ENCODE measurements around the gene SH3TC1. TPM values are rescaled to one million over a fixed set of nuclear protein-coding genes. Genes with fewer than 3 reads are reported as not detected.
A peak's percentile ranks its signal among the peaks of the same experiment; 100 is the strongest.

The SH3TC1 gene
- total RNA-seq, 1 donor from 2014 or later: 1.2 TPM

DNA sequence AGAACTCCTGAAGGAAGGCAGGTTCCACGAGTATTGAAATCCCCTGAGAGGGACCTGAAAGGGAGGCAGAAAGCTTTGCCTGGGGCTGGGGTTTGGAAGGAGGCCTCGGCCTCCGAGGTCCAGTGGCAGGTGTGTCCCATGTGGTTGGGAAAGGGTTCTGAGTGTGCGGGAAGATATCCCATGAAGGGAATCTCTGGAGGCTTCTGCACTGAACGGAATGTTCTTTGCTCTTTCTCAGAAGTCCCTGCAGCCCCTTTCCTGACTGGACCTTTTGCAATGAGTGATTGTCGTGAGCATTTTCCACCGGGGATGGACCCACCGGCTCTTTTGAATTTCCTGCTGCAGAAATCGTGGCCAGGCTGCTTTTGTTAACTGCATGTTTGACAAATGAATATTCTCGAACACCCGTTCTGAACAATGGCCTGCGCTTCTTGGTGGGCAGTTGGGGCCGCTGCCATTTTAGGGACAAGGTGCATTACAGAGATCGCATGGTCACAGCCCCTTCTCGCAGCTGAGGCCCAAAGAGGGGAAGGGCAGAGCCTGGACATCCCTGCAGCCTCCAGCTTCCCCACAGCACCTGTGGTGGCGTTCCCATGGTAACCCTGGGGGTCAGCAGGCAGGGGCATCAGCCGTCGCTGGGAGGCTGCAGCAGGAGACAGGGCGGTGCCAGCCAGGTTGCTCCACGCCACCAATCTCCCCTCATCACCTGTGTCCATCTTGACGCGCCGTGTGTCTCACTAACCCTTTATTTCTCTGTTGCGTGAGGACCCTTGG is 52.2 kb downstream of the SH3TC1 start:
- no peak for FAIRE-seq
- H3K27me3 ChIP-seq (ENCODE audit: insufficient read depth, low read length): peaks cover 7% of the 10 kb centered on the region
- TF ChIP-seq EZH2 (IDR thresholded peaks at IDR 0.05; ENCODE audit: insufficient read depth, low read length): no peak
- no peak for TF ChIP-seq CTCF (IDR thresholded peaks at IDR 0.05; ENCODE audit: insufficient read depth, low read depth, low read length)
- peaks cover 42% of the 10 kb centered on the region for H3K27me3 Mint-ChIP-seq (ENCODE audit: low read depth, unreplicated experiment)
- H3K4me1 ChIP-seq (ENCODE audit: insufficient read depth, low read length): no peaks in the 10 kb centered on the region
- H3K9me3 ChIP-seq (ENCODE audit: insufficient read depth, low read depth, low read length): no peaks in the 10 kb centered on the region
- DNase-seq (ENCODE audit: low read depth): no peak
- H3K4me3 ChIP-seq (ENCODE audit: insufficient read depth, low read depth, low read length): no peak overlapping the region
- no peaks in the 10 kb centered on the region for H3K36me3 ChIP-seq (ENCODE audit: insufficient read depth, low read length)
- no peaks in the 10 kb centered on the region for H4K20me1 ChIP-seq (ENCODE audit: insufficient read depth, low read length)
- H3K27ac ChIP-seq (ENCODE audit: low read depth, low read length): no peak overlapping the region
- no peak overlapping the region for H3K9ac ChIP-seq (ENCODE audit: low read length)
- no peak overlapping the region for H3K27ac Mint-ChIP-seq (ENCODE audit: unreplicated experiment)
- no peaks in the 10 kb centered on the region for H3K79me2 ChIP-seq (ENCODE audit: insufficient read depth, low read length)
- H3K36me3 Mint-ChIP-seq (ENCODE audit: low read depth, unreplicated experiment): no peaks in the 10 kb centered on the region
- no peaks in the 10 kb centered on the region for H3K9me3 Mint-ChIP-seq (ENCODE audit: unreplicated experiment)
- H2AFZ ChIP-seq (ENCODE audit: low read depth, low read length): no peak overlapping the region
- peaks cover 4% of the 10 kb centered on the region for H3K4me1 Mint-ChIP-seq (ENCODE audit: low read depth, unreplicated experiment)
- H3K4me2 ChIP-seq (ENCODE audit: low read length): no peak overlapping the region
- H3K4me3 Mint-ChIP-seq (ENCODE audit: unreplicated experiment): no peak overlapping the region

DNA sequence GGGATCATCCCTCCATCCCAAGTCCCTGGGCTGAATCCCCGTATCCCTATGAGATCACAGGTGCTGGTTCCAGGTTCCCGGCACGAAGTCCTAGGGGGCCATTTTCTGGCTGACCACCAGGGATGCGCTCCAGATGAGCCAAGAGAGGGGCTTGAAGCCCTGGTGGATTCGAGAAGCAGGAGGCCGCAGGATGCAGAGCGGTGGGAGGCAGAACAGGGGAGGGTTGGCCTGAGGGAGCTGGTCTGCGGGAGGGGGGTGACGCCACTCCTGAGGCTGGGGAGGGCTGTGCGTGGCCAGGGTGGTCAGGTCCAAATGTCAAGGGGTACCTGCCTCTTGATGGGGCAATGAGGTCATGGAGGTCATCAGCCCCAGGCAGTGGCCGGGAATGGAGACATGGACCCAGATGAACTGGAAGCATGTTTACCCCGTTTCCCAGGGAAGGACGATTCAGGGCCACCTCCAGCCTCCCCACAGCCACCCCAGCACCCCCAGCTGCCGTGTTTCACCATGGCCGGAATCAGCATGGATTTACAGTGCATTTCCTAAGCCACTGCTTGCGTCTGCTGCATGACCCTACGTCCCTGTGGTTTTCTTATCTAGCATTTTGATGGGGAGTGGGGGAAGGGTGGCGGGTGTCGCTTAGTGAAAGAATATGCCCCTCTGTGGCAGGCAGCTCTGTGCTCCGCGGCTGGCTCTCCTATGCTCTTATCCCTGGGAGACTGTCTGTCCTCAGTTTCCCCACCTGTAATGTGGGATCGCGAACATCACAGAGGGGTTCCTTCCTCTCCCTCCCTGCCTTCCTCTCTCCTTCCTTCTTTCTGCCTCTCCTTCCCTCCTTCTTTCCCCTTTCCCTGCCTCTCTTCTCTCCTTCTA is 53.4 kb downstream of the SH3TC1 start:
- Histone ChIP-seq H3K9ac (ENCODE audit: low read length) (no peak overlapping the region), H4K20me1 (ENCODE audit: insufficient read depth, low read length) (no peaks in the 10 kb centered on the region), H3K36me3 (ENCODE audit: insufficient read depth, low read length) (no peaks in the 10 kb centered on the region), H3K4me3 (ENCODE audit: insufficient read depth, low read depth, low read length) (no peak overlapping the region), H3K27ac (ENCODE audit: low read depth, low read length) (no peak overlapping the region), H3K27me3 (ENCODE audit: insufficient read depth, low read length) (peaks cover 7% of the 10 kb centered on the region), H3K4me2 (ENCODE audit: low read length) (no peak overlapping the region), H2AFZ (ENCODE audit: low read depth, low read length) (no peak overlapping the region), H3K4me1 (ENCODE audit: insufficient read depth, low read length) (no peaks in the 10 kb centered on the region), H3K79me2 (ENCODE audit: insufficient read depth, low read length) (no peaks in the 10 kb centered on the region), H3K9me3 (ENCODE audit: insufficient read depth, low read depth, low read length) (no peaks in the 10 kb centered on the region)
- peak; percentile 64 for DNase-seq (ENCODE audit: low read depth)
- Mint-ChIP-seq H3K4me1 (ENCODE audit: low read depth, unreplicated experiment) (peaks cover 4% of the 10 kb centered on the region), H3K36me3 (ENCODE audit: low read depth, unreplicated experiment) (no peaks in the 10 kb centered on the region), H3K9me3 (ENCODE audit: unreplicated experiment) (peaks cover 3% of the 10 kb centered on the region), H3K4me3 (ENCODE audit: unreplicated experiment) (no peak overlapping the region), H3K27ac (ENCODE audit: unreplicated experiment) (peak overlapping the region; percentile 53), H3K27me3 (ENCODE audit: low read depth, unreplicated experiment) (peaks cover 42% of the 10 kb centered on the region)
- FAIRE-seq: no peak
- no peak for TF ChIP-seq CTCF (IDR thresholded peaks at IDR 0.05; ENCODE audit: insufficient read depth, low read depth, low read length)
- no peak for TF ChIP-seq EZH2 (IDR thresholded peaks at IDR 0.05; ENCODE audit: insufficient read depth, low read length)
